Measurements from ENCODE around the gene MFNG. TPM values are rescaled to one million over a fixed set of nuclear protein-coding genes. Genes with fewer than 3 reads are reported as not detected.
A peak's percentile ranks its signal among the peaks of the same experiment; 100 is the strongest.

MFNG gene
- total RNA-seq, 1 donor from 2014 or later, result 13.9 TPM

DNA sequence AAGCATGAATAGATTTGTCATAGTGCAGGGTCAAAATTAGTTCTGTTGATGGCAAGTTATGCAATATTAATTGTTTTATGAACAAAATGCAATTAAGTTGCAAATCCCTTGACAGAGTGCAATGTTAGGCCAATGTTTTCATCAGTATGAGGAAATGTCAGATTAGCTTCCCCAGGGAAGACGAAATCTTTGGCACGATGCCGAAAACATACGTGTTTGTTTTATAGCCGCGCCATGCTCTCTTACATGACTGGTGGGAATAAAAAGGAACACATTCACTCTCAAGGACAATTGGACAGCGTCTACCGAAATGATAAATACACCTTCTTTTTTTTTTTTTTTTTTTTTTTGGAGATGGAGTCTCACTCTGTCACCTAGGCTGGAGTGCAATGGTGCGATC lies 27.0 kb downstream of the MFNG start:
- ATAC-seq, result no peak
- intact Hi-C loops (cut with micrococcal nuclease), result no loop called here

DNA sequence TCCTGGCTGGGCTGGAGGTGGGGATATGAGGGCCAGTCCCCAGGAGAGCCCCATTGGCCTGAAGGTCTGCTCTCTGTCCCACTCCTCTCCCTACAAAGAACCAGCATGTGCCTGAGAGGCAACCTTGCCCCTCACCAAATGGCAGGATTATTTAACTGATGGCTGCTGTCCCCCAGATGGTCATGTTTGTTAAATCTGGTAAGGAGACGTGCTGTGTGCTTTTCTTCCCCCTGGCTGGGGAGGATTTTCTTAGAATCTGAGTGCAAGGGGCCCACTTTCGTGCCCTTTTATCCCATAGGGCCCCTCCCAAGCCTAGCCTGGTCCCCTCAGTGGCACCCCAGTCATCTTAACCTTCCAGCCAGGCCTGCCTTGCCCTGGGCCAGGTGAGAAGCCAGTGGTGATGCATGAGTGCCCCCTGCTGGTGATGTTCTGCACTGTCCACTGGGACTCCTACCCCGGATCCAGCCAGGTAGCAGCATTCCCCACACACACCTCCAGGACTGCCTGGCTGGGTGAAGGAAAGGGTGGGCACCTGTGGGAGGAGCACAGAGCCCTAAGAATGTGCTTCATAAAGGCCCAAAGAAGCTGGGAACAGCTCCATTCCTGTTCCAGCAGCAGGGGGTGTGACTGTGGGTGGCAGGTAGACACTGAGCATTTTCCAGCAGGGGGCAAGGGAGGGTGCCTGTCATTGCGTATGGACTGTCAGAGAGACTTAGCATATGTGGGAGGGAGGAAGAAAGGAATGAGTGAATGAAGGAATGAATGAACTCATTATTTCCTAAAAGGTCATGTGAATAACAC lies 28.9 kb downstream of the MFNG start:
- intact Hi-C loops (cut with micrococcal nuclease), result no loop called here
- peak; percentile 78 for ATAC-seq
- DNase-seq, result peak; percentile 74

More for the DNA sequence above, 27.0 kb downstream of the MFNG start:
- no peak for DNase-seq

DNA sequence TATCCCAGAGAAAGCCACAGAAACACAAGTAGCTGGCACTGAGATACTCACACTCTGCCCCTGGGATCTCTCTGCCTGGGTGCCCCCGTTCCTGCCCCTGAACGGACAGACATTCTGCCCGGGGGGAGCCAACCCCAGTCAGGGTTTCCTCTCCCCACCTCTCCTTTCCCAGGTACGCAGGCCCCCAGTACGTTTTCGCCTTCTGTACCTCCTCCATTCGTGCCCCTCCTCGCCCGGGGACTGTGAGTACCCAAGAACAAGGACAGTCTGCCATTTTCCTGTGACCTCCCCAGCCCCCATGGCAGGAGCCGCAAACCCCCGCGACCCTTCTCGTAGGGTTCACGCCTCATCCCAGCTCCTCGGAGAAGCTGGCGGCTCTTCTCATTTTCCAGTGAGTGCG lies 29.8 kb downstream of the MFNG start:
- DNase-seq (no peak), ATAC-seq (no peak)

DNA sequence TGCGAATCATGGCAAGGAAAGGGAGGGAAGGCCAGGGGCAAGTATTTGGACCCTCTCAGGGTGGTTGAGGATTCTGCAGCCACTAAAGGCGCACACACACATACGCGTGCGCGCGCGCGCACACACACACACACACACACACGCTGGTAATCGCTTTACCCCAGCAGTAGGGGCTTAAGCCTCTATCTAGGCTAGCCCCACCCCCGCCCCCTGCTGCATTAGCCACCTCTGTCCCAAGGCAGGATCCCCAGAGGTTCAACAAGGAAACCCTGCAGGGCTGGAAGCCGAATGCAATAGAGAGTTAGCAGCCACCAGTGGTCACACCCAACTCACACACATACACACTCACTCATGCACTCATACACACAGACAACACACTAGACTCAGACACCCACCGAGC lies 30.3 kb downstream of the MFNG start:
- intact Hi-C loops (cut with micrococcal nuclease), result no loop called here
- ATAC-seq, result no peak
- no peak for DNase-seq

More for the DNA sequence above, 29.8 kb downstream of the MFNG start:
- intact Hi-C loops (cut with micrococcal nuclease), result no loop called here

DNA sequence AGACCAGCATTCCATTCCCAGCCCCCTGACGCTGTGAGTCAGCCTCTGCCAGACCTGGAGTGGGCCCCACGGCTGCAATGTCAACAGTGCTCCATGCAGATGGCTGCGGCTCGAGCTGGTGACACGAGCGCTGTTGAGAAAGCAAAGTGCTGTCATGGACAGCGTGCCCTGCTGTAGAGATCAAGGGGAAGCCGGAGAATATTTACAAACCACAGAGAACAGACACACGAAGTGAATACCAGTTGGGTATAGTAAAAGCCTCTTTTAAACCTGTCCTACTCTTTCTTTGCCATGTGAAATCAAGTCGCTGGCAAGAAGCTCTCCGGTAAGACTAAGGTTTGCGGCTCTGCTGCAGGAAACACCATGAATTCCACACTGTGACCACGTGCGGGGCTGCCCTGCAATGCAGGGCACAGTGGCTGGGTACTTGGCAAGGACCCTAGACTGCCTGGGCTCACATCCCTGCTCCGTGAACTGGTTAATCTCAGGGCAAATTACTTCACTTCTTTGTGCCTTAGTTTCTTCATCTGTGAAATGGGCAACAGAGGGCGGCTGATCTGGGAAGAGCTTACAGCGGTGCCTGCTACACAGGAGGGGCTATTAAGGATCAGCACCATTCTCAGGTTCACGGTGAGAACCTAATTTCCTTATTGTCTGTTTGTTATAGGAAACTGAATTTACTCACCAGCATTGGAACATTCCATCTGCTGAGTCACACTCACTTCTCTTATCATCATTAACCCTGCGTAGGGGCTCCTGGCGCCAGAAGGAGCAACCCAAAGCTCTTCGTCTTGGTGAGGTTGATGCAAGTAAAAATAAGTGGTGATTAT lies 31.1 kb downstream of the MFNG start:
- DNase-seq (no peak), ATAC-seq (no peak)
- intact Hi-C loops (cut with micrococcal nuclease), result no loop called here

DNA sequence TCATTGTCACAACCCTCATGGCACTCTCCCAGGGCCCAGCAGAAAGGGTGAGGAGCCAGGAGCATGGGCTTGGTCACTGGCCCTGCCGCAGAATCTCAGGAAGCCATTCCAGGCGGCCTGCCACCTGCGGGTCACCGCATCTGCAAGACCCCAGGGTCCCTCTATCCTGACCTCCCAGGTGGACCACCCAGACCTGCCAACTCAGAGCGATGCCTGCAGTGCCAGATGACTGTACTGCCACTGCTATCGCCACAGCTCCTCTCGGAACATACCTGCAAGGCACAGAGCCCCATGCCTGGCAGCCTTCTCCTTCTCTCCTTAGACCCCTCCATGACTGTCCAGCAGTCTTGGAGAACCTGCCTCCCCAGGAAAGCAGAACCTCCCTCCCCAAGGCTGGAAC lies 32.5 kb downstream of the MFNG start:
- intact Hi-C loops (cut with micrococcal nuclease), result no loop called here
- ATAC-seq (no peak), DNase-seq (no peak)

DNA sequence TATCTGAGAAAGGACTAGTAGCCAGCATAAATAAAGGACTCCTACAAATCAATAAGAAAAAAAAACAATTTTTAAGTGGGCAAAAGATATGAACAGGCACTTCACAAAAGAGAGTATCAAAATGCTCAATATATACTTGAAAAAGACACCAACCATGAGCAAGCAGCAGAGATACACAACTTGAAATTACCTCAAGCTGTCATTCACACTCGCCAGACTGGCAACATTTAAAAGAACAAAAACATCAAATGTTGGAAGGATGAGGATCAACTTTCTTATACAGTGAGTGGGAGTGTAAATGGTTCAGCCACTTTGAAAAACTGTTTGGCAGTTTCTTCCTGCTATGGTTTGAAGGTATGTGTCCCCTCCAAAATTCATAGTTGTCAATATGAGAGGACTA lies 35.0 kb downstream of the MFNG start:
- no peak for ATAC-seq
- DNase-seq, result no peak
- intact Hi-C loops (cut with micrococcal nuclease), result no loop called here

DNA sequence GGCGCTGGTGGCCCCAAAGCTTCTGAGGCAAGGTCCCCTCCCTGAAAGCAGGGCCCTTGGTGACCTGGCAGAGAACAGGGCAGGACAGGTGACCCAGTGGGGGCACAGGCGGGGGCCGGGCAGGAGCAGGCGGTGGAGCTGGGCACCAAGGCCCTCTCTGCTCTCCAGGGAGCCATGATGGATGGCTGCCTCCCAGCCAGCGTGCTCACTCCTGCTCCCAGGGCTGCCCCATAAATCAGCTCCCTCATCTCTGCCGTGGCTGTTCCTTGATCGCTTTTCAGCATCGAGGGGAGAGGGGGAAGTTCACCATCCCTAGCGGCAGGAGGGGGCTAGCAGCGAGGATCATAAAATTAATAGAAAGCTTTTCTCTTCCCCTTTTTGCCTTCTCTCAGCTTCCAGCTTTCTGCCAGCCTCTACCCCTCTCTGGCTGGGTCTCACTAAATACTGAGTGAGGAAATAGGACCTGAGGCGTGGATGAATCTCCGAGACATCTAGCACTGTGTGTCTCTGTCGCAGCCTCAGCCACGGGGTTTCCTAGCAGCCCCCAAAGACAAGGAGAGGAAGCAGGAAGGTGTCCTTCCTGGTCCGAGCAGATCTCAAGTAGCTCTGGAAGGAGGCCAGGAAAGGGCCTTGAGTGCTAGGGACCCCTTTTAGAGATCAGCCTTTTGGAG lies 36.7 kb downstream of the MFNG start:
- intact Hi-C loops (cut with micrococcal nuclease), result no loop called here
- DNase-seq, result no peak
- ATAC-seq, result no peak

DNA sequence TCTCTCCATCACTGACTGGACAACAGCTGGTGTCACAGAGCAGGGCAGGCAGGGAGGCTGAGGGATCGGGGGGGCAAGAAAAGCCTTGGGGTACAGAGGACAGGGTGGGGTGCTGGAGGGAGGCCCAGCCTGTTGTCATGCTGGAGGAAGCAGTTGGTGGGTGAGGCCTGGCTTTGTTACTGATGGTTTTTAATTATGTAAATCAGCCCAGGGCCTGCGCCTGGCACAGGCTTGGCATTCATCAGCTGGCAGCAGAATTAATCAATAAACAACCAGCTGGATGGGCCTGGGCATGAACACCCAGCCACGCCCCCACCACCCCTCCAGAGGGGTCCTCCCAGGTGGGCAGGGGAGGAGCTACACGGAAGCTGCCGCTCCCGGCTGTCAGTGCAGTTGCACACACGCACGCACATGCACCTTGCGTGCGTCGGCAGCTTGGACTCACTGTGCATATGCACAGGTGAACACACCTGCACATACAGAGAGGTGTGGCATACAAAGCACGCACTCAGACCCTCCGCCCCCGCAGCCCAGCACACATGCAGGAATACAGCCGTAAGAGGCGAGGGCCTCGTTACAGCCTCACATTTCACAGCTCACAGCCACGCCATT lies 37.6 kb downstream of the MFNG start:
- DNase-seq (no peak), ATAC-seq (no peak)
- intact Hi-C loops (cut with micrococcal nuclease), result no loop called here

DNA sequence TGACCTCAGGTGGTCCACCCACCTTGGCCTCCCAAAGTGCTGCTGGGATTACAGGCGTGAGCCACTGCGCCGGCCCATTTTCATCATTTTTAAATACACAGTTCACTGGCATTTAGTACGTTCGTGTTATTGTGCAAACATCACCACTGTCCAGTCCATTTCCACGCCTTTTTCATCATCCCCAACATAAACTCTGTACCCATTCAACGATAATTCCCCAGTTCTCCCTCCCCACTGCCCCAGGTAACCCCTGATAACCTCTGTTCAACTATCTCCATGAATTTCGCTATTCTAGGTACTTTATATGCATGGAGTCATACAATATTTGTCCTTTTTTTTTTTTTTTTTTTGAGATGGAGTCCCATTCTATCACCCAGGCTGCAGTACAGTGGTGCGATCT lies 40.7 kb downstream of the MFNG start:
- ATAC-seq (no peak), DNase-seq (no peak)
- intact Hi-C loops (cut with micrococcal nuclease), result no loop called here

DNA sequence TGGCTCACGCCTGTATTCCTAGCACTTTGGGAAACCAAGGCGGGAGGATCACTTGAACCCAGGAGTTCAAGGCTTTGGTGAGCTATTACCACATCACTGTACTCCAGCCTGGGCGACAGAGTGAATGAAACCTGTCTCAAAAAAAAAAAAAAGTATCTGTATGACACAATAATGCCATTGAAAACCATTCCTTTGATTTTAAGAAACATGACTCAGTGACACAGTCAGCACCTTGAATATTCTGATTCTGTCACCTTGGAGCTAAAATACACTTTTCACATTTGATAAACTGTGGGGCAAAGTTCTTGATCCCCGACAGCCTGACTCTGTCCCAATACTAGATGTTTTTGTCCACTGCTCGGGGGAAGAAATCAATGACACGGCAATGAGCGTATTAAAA lies 42.2 kb downstream of the MFNG start:
- intact Hi-C loops (cut with micrococcal nuclease), result no loop called here
- no peak for DNase-seq
- no peak for ATAC-seq

DNA sequence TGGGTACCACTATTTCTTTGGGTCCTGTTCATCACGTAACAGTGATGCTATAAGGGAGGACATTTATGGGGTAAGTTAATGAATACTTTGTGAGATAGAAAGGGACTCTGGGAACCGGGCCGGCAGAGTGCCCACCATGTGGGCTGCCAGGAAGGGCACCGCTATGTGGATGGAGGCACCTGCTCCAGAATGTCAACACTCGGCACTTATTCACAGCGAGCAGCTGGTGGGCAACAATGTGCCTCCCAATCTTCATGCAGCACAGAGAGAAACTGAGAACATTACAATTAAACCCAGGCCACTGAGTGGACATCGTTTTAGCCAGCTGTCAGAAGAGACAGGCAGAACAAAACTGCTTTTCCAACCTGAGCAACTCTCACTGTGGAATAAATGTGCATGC lies 43.1 kb downstream of the MFNG start:
- intact Hi-C loops (cut with micrococcal nuclease), result no loop called here
- no peak for DNase-seq

DNA sequence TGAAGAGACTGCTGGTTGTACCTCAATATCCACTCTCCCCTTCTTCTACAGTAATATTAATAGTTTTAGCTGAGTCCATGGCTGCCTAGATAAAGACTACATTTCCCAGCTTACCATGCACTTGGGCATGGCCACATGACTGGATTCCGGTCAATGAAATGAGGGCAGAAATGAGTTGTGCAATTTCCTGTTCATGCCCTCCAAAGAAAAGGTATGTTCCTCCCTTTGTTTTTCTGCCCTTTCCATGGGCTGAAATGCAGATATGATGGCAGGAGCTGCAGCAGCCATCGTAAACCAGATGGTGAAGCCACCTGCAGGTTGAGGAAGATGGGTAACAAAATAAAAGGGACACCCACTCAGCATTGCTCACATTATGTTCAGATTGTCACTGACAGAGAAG lies 43.6 kb downstream of the MFNG start:
- DNase-seq (no peak), ATAC-seq (no peak)
- intact Hi-C loops (cut with micrococcal nuclease), result no loop called here

More for the DNA sequence above, 43.1 kb downstream of the MFNG start:
- ATAC-seq, result no peak

DNA sequence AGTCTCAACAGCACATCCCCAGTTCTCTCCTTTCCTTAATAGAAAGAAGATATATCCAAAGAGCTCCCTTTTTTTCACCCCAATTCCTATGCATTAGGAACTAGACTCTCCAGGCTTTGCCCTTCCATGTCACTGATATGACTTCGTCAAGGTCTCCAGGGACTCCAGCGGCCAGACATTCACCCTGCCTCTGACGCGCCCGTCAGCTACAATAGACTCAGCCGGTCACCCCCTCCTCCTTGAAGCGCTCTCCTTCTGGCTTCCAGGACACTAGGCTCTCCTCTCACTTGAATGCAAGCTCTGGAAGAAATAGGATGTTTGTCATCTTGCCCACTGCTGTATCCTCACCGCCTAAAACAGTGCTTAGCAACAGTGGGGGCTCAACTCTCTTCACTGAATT lies 44.0 kb downstream of the MFNG start:
- ATAC-seq (no peak), DNase-seq (no peak)
- intact Hi-C loops (cut with micrococcal nuclease), result no loop called here

DNA sequence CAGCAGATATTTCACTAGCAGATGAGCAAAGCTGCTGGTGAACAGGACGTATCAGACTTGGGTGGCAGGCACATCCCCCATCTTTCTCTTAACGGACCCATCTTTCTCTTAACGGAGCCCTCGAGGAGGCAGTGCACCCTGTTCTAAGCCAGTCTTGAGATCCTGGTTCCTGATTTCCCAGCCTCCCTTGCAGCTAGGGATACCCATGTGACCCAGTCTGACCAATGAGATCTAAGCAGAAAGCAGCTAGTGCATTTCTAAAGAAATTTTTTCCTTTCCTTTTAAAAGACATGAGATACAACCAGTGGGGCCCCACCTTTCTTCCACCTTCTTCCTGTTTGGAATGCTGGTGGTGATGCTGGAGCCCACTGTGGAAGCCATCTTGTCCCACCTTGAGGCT lies 45.3 kb downstream of the MFNG start:
- ATAC-seq (no peak), DNase-seq (no peak)
- intact Hi-C loops (cut with micrococcal nuclease), result no loop called here

DNA sequence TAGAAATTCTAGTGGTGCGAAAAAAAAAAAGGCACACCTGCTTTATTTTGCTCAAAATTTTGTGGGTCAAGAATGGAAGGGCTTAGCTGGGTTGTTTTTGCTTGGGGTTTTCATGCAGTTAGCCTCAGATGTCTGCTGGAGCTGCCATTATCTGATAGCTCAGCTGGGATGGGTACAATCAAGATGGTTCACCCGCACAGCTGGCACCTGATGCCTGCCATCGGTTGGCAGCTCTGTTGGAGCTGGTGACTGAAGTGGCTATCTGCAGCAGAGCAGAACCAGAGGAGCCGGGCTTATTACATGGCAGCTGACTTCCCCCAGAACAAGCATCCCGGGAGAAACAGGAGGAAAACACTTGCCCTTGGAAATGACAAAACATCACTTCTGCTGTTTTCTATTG lies 46.8 kb downstream of the MFNG start:
- ATAC-seq, result no peak
- intact Hi-C loops (cut with micrococcal nuclease), result no loop called here
- peak; percentile 5 for DNase-seq

DNA sequence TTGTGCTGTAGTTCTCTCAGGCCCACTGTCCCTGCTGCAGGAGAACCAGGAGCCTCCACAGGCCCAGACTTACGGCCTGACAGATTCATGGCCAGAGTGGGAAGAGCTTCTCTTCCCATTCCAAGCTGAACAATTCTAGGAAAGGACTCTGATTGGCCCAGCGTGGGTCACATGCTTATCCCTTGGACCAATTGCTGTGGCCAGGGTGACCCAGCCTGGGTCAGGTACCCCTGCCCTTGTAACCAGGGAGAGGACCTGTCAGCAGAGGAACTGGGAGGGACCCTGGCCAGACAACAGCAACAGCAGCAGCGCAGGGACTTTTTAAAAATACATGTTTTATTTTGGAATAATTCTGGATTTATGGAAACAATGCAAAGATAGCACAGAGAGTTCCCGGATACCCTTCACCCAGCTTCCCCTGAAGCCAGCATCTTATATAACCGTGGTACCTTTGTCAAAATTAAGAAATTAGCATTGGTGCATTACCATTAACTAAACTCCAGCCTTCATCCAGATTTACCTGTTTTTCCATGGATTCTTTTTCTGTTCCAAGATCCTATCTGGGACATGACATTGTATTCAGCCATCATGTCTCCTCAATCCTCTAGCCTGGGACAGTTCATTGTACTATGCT lies 50.1 kb downstream of the MFNG start:
- ATAC-seq, result no peak
- DNase-seq, result no peak
- intact Hi-C loops (cut with micrococcal nuclease), result no loop called here

DNA sequence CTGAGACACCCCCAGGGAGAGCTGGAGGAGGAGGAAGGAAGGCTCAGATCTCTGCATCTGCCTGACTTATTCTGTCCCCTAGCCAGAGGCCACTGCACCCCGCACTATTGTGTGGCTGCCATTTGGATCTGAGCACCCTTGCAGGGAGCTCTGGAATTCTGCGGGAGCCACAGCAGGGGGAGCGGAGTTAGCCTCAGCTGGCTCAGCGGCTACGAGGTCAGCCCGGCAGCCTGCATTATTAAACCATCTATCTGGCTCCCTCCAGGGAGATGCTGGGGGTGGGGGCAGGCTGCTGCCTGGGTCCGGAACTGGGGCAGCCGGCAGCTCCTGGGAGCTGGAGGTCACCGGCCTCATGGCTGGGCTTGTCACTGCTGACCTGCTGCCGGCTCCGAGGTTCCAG lies 52.4 kb downstream of the MFNG start:
- ATAC-seq, result peak; percentile 13
- intact Hi-C loops (cut with micrococcal nuclease), result no loop called here
- DNase-seq, result peak; percentile 27

DNA sequence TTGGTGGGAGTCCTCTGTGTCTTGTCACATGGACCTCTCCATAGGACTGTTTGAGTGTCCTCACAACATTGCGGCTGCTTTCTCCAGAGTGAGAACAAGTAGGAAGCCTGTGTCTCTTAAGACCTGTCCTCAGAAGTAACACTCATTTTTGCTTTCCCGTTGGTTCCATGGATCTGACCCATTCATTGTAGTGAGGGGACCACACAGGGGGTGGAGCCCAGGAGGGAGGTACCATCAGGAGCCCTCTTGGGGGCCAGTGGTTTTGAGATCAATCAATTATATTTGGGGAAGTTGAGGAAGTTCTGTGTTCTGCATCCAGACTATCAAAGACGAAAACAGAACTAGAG lies 53.5 kb downstream of the MFNG start:
- ATAC-seq (no peak), DNase-seq (peak; percentile 5)
- intact Hi-C loops (cut with micrococcal nuclease), result no loop called here
